ENCODE data around the gene PRDX6.
"Not testable (repeated sequence)": the region's sequence is repeated elsewhere in the genome, so short reads cannot be mapped to it uniquely, and the experiment has no call there.

PRDX6 gene

DNA sequence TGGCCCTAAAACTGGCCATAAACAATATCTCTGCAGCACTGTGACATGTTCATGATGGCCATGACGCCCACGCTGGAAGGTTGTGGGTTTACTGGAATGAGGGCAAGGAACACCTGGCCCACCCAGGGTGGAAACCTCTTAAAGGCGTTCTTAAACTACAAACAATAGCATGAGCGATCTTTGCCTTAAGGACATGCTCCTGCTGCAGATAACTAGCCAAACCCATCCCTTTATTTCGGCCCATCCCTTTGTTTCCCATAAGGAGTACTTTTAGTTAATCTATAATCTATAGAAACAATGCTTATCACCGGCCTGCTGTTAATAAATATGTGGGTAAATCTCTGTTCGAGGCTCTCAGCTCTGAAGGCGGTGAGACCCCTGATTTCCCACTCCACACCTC is 16.0 kb downstream of the PRDX6 start:
- H3K36me3 ChIP-seq (ENCODE audit: control insufficient read depth, insufficient read depth, low read length); H3K9me3 ChIP-seq (ENCODE audit: control insufficient read depth, low read length); H3K27ac ChIP-seq (ENCODE audit: insufficient read depth, low read depth, low read length, poor library complexity, severe bottlenecking); H3K4me1 ChIP-seq (ENCODE audit: control insufficient read depth, insufficient read depth, low read length); H3K27me3 ChIP-seq (ENCODE audit: control insufficient read depth, insufficient read depth, low read length, poor library complexity, severe bottlenecking); H3K4me3 ChIP-seq (ENCODE audit: insufficient read depth, low read depth, low read length): not testable (repeated sequence)
- WGBS, 2 experiments, result 93 to 97% methylated on average over 5 to 7 of the region's 8 CpGs

DNA sequence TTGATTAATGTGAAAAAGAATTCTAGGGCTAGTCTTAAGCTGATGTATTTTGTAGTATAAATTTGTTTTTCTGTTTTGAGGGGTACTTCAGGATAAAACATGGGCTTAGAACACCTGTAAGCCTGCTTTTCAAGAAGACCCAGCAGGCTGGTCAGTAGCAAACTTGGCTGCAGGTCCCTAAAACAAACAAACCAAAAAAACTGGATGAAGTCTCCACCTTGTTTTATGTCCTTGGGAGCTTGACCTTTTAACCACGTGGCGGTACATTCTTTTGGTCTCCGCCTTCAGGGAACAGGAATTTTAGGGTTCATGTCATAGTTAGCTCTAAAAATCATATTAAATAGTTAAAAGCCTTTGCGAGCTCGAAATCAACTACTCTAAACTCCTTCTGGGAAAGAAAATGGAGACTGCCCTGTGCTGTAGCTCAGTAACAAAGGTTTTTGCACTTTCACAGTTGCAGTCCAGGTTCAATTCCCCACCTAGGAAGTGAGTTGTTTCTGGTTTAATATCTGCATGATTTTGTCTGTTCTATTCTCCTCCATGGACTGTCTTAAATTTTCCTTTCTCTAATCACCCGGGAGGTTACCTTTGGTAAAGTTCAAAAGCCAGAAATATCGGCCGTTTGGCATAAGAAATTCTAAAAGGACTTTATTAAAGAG is 18.6 kb downstream of the PRDX6 start:
- no peaks in the 10 kb centered on the region for H3K4me1 ChIP-seq (ENCODE audit: control insufficient read depth, insufficient read depth, low read length)
- no peaks in the 10 kb centered on the region for H3K27me3 ChIP-seq (ENCODE audit: control insufficient read depth, insufficient read depth, low read length, poor library complexity, severe bottlenecking)
- no peak overlapping the region for H3K4me3 ChIP-seq (ENCODE audit: insufficient read depth, low read depth, low read length)
- H3K9me3 ChIP-seq (ENCODE audit: control insufficient read depth, low read length), result no peaks in the 10 kb centered on the region
- 89 to 96% methylated on average over 7 to 8 of the region's 8 CpGs for WGBS, 2 experiments
- H3K36me3 ChIP-seq (ENCODE audit: control insufficient read depth, insufficient read depth, low read length), result no peaks in the 10 kb centered on the region
- H3K27ac ChIP-seq (ENCODE audit: insufficient read depth, low read depth, low read length, poor library complexity, severe bottlenecking), result no peak overlapping the region

- Histone ChIP-seq H3K36me3 (ENCODE audit: control insufficient read depth, insufficient read depth, low read length) (no peaks in the 10 kb centered on the region), H3K9me3 (ENCODE audit: control insufficient read depth, low read length) (no peaks in the 10 kb centered on the region), H3K4me3 (ENCODE audit: insufficient read depth, low read depth, low read length) (no peak overlapping the region), H3K27me3 (ENCODE audit: control insufficient read depth, insufficient read depth, low read length, poor library complexity, severe bottlenecking) (no peaks in the 10 kb centered on the region), H3K4me1 (ENCODE audit: control insufficient read depth, insufficient read depth, low read length) (no peaks in the 10 kb centered on the region), H3K27ac (ENCODE audit: insufficient read depth, low read depth, low read length, poor library complexity, severe bottlenecking) (no peak overlapping the region)
- WGBS, 2 experiments, result 90 to 93% methylated on average over 2 of the region's 2 CpGs
Measured at GRCh38 chr1:173496757-173497320, 19.7 kb downstream of the PRDX6 start.

DNA sequence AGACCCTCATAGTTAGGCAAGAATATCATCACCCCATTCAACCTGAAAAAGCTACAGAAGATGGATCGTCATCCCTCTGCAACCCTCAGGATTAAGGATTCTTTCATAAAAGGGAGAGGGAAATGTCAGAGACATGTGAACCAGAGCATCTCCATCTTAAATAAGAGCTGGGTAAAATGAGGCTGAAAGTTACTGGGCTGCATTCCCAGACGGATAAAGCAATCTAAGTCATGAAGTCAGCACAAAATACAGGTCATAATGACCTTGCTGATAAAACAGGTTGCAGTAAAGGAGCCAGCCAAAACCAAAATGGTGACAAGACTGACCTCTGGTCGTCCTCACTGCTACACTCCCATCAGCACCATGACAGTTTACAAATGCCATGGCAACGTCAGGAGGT is 22.6 kb downstream of the PRDX6 start:
- WGBS, 2 experiments, result 89 to 91% methylated on average over 4 of the region's 4 CpGs

GRCh38 chr1:173502104-173502503 is 25.0 kb downstream of the PRDX6 start:
- no peak overlapping the region for H3K27ac ChIP-seq (ENCODE audit: insufficient read depth, low read depth, low read length, poor library complexity, severe bottlenecking)
- peaks cover 3% of the 10 kb centered on the region for H3K4me1 ChIP-seq (ENCODE audit: control insufficient read depth, insufficient read depth, low read length)
- no peaks in the 10 kb centered on the region for H3K27me3 ChIP-seq (ENCODE audit: control insufficient read depth, insufficient read depth, low read length, poor library complexity, severe bottlenecking)
- no peak overlapping the region for H3K4me3 ChIP-seq (ENCODE audit: insufficient read depth, low read depth, low read length)
- no peaks in the 10 kb centered on the region for H3K36me3 ChIP-seq (ENCODE audit: control insufficient read depth, insufficient read depth, low read length)
- no peaks in the 10 kb centered on the region for H3K9me3 ChIP-seq (ENCODE audit: control insufficient read depth, low read length)
- 90 to 96% methylated on average over 1 of the region's 1 CpG for WGBS, 2 experiments

More for the DNA sequence above, 22.6 kb downstream of the PRDX6 start:
- Histone ChIP-seq H3K4me1 (ENCODE audit: control insufficient read depth, insufficient read depth, low read length) (no peaks in the 10 kb centered on the region), H3K4me3 (ENCODE audit: insufficient read depth, low read depth, low read length) (no peak overlapping the region), H3K27ac (ENCODE audit: insufficient read depth, low read depth, low read length, poor library complexity, severe bottlenecking) (no peak overlapping the region), H3K36me3 (ENCODE audit: control insufficient read depth, insufficient read depth, low read length) (no peaks in the 10 kb centered on the region), H3K9me3 (ENCODE audit: control insufficient read depth, low read length) (no peaks in the 10 kb centered on the region), H3K27me3 (ENCODE audit: control insufficient read depth, insufficient read depth, low read length, poor library complexity, severe bottlenecking) (no peaks in the 10 kb centered on the region)

- Histone ChIP-seq H3K4me1 (ENCODE audit: control insufficient read depth, insufficient read depth, low read length) (peaks cover 8% of the 10 kb centered on the region), H3K9me3 (ENCODE audit: control insufficient read depth, low read length) (no peaks in the 10 kb centered on the region), H3K27ac (ENCODE audit: insufficient read depth, low read depth, low read length, poor library complexity, severe bottlenecking) (no peak overlapping the region), H3K36me3 (ENCODE audit: control insufficient read depth, insufficient read depth, low read length) (no peaks in the 10 kb centered on the region), H3K4me3 (ENCODE audit: insufficient read depth, low read depth, low read length) (no peak overlapping the region), H3K27me3 (ENCODE audit: control insufficient read depth, insufficient read depth, low read length, poor library complexity, severe bottlenecking) (no peaks in the 10 kb centered on the region)
- 82 to 87% methylated on average over 4 of the region's 4 CpGs for WGBS, 2 experiments
Measured at GRCh38 chr1:173503391-173503790, 26.3 kb downstream of the PRDX6 start.

DNA sequence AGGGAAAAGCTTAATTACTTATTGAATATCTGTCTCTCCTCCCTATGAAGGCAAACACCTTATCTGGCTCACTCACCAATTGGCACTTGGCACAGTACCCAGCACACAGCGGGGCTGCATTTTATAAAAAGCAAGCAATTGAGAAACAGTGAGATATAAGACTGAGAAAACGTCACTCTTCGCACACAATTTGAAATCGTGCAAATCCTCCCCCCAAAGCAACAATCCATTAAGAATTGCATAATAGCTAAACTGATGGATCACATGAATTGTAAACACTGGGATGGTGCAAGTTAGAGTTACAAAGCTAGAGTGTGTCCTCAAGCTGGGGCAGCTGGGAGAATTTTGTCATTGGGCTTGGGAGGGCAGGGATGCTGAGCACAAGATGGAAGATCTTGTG is 27.1 kb downstream of the PRDX6 start:
- WGBS, 2 experiments, result 94 to 95% methylated on average over 2 to 4 of the region's 4 CpGs
- Histone ChIP-seq H3K4me1 (ENCODE audit: control insufficient read depth, insufficient read depth, low read length) (peaks cover 8% of the 10 kb centered on the region), H3K36me3 (ENCODE audit: control insufficient read depth, insufficient read depth, low read length) (no peaks in the 10 kb centered on the region), H3K4me3 (ENCODE audit: insufficient read depth, low read depth, low read length) (no peak overlapping the region), H3K27ac (ENCODE audit: insufficient read depth, low read depth, low read length, poor library complexity, severe bottlenecking) (no peak overlapping the region), H3K27me3 (ENCODE audit: control insufficient read depth, insufficient read depth, low read length, poor library complexity, severe bottlenecking) (no peaks in the 10 kb centered on the region), H3K9me3 (ENCODE audit: control insufficient read depth, low read length) (no peaks in the 10 kb centered on the region)

- no peaks in the 10 kb centered on the region for H3K36me3 ChIP-seq (ENCODE audit: control insufficient read depth, insufficient read depth, low read length)
- peaks cover 8% of the 10 kb centered on the region for H3K4me1 ChIP-seq (ENCODE audit: control insufficient read depth, insufficient read depth, low read length)
- H3K27ac ChIP-seq (ENCODE audit: insufficient read depth, low read depth, low read length, poor library complexity, severe bottlenecking), result no peak overlapping the region
Measured at GRCh38 chr1:173505391-173505790, 28.3 kb downstream of the PRDX6 start.

GRCh38 chr1:173506437-173506836 is 29.3 kb downstream of the PRDX6 start:
- no peak overlapping the region for H3K27ac ChIP-seq (ENCODE audit: insufficient read depth, low read depth, low read length, poor library complexity, severe bottlenecking)
- H3K9me3 ChIP-seq (ENCODE audit: control insufficient read depth, low read length), result no peaks in the 10 kb centered on the region
- H3K4me3 ChIP-seq (ENCODE audit: insufficient read depth, low read depth, low read length), result no peak overlapping the region
- peaks cover 8% of the 10 kb centered on the region for H3K4me1 ChIP-seq (ENCODE audit: control insufficient read depth, insufficient read depth, low read length)
- 91 to 92% methylated on average over 6 of the region's 6 CpGs for WGBS, 2 experiments
- H3K36me3 ChIP-seq (ENCODE audit: control insufficient read depth, insufficient read depth, low read length), result no peaks in the 10 kb centered on the region
- H3K27me3 ChIP-seq (ENCODE audit: control insufficient read depth, insufficient read depth, low read length, poor library complexity, severe bottlenecking), result no peaks in the 10 kb centered on the region

More at GRCh38 chr1:173505391-173505790, 28.3 kb downstream of the PRDX6 start:
- Histone ChIP-seq H3K27me3 (ENCODE audit: control insufficient read depth, insufficient read depth, low read length, poor library complexity, severe bottlenecking) (no peaks in the 10 kb centered on the region), H3K4me3 (ENCODE audit: insufficient read depth, low read depth, low read length) (no peak overlapping the region), H3K9me3 (ENCODE audit: control insufficient read depth, low read length) (no peaks in the 10 kb centered on the region)

- 54 to 62% methylated on average over 3 of the region's 3 CpGs for WGBS, 2 experiments
- Histone ChIP-seq H3K4me3 (ENCODE audit: insufficient read depth, low read depth, low read length) (no peak overlapping the region), H3K9me3 (ENCODE audit: control insufficient read depth, low read length) (no peaks in the 10 kb centered on the region), H3K27ac (ENCODE audit: insufficient read depth, low read depth, low read length, poor library complexity, severe bottlenecking) (peak overlapping the region; percentile 74), H3K36me3 (ENCODE audit: control insufficient read depth, insufficient read depth, low read length) (no peaks in the 10 kb centered on the region), H3K27me3 (ENCODE audit: control insufficient read depth, insufficient read depth, low read length, poor library complexity, severe bottlenecking) (no peaks in the 10 kb centered on the region), H3K4me1 (ENCODE audit: control insufficient read depth, insufficient read depth, low read length) (peaks cover 8% of the 10 kb centered on the region)
Measured at GRCh38 chr1:173507205-173507846, 30.2 kb downstream of the PRDX6 start.

Measured in ectodermal cell (in vitro differentiated cells).